GM19438 (cell line): ENCODE results near the gene DTX1.
"Not testable (repeated sequence)": the region's sequence is repeated elsewhere in the genome, so short reads cannot be mapped to it uniquely, and the experiment has no call there.

Experiments used
- ATAC-seq: cut with Tn5 transposase; IDR thresholded peaks from one replicate; pipeline ENCODE4 v1.9.1; 2021; ENCODE audit warnings: low read depth; ENCODE audit not compliant: unreplicated experiment

DTX1 gene

GRCh38 chr12:113134521-113134951 lies 78.0 kb downstream of the DTX1 start:
- no peak for ATAC-seq

- ATAC-seq = no peak
Observed at GRCh38 chr12:113135178-113136127, 78.9 kb downstream of the DTX1 start, which contains the start of gene RASAL1. TSS of gene RASAL1 (minus strand) at chr12:113135761. CDS start at chr12:113135462, 299 bp downstream.

- no peak for ATAC-seq
Observed at GRCh38 chr12:113136128-113136989, 79.8 kb downstream of the DTX1 start.

DNA sequence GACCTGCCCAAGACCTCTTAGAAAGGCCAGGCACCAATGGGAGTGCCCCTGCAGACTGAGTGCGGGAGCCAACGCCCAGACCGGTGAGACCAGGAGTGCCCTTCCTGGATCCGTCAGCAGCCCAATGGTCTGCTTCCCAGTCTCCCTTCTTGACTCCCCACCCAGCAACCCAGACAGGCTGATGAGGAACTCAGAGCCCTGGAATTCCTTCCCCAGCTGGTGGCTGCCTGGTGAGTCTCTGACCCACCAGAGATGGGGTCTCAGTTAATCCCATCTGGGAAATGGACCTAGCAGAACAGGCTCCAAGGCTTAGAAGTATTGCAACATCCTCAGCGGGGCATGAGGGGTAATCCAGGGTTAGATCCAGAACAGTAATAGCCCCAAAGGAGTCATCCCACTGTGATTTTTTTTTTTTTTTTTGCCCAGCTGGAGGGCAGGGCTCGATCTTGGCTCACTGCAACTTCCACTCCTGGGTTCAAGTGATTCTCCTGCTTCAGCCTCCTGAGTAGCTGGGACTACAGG lies 80.5 kb downstream of the DTX1 start:
- ATAC-seq = no peak

DNA sequence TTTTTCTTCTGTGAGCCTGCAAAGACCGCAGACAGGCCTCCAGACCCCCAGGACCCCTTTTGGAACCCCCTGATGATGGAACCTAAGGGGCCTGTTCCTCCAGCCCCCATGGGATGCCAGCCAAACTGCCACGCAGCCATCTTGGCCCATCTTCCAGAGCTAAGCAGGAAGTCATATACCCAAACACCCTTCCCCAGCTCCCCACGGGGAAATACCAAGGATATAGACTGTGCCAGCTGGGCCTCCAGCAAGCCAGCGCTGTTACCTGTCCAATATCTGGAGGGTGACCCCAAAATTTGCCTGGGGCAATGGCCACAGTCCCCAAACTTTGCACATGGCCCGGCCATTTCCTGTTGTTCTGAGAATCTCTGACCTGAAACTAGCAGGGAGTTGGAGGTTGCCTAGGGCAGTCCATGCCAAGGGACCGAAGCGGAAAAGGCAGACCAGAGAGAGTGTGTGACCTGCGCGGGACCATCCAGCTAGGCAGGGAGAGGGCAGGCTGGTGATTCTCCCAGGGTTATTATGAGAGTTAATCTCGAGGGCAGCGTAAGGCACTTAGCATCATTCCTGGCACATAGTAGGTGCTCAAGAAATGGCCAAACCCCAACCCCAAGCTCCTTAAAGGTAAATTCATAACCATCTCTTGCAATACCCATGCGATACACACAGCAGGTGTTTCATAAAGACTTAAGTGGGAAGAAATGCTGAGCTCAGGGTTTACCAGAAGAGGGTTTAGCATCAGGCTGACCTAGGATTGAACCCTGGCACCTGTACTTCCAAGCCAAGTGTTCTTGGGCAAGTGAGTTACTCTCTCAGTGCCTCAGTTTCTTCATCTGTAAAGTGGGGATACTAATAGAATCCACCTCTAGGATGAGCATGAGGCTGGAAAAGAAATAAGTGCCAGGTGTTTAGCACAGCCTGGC lies 81.6 kb downstream of the DTX1 start:
- ATAC-seq = no peak

GRCh38 chr12:113138826-113139225 lies 82.3 kb downstream of the DTX1 start:
- ATAC-seq = no peak

DNA sequence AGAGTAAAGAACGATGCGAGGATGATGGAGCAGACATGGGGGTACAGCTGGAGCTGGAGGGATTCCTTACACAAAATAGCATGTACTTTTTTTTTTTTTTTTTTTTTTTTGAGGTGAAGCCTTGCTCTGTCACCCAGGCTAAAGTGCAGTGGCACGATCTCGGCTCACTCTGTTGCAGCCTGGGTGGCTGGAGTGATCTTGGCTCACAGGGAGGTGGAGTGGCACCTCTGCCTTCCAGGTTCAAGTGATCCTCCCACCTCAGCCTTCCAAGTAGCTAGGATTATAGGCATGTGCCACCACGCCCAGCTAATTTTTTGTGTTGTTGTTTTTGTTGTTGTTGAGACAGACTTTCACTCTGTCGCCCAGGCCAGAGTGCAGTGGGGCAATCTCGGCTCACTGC lies 84.2 kb downstream of the DTX1 start:
- ATAC-seq = no peak

DNA sequence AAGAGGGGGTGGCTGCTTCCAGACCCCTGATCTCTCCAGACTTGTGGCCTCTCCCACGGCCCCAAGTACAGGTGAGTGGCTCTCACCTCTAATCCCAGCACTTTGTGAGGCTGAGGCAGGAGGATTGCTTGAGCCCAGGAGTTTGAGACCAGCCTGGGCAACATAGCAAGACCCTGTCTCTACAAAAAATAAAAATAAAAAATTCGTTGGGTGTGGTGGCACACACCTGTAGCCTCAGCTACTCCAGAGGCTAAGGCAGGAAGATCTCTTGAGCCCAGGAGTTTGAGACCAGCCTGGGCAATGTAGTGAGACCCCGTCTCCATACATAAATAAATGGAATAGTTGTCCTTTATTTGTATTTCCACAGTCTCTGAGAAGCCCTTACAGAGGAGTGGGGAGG lies 85.2 kb downstream of the DTX1 start:
- not testable (repeated sequence) for ATAC-seq

DNA sequence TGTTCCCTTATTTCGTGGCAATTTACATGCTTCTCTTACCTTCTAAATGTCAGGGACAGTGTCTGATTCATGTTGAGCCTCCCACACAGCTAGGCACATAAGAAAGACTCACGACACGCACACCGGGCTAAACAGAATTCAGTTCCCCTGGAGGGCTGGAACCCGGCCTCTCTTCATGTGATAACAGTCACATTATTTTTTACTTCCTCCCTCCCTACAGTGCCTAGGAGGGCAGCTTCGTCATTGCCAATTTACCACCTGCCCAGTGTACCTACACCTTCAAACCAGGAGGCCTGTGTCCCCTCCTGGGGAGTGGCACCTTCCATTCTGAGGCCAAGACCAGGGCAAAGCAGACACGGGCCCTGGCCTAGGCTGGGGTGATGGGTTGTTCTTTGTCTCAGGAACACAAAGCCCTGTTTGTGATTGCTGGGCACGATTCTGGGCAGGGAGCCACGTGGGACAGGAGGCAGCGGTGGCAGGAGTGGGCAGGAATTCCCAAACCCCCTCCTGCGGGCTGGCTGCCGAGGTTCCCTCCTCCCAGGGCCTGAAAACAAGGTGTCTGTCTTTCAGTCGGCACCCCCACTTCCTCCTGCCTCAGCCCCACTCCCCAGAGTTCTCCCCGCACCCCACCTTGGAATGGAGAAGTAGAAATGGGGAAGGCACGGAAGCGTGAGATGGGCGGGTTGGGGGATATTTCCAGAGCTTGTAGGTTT lies 85.8 kb downstream of the DTX1 start:
- no peak for ATAC-seq

DNA sequence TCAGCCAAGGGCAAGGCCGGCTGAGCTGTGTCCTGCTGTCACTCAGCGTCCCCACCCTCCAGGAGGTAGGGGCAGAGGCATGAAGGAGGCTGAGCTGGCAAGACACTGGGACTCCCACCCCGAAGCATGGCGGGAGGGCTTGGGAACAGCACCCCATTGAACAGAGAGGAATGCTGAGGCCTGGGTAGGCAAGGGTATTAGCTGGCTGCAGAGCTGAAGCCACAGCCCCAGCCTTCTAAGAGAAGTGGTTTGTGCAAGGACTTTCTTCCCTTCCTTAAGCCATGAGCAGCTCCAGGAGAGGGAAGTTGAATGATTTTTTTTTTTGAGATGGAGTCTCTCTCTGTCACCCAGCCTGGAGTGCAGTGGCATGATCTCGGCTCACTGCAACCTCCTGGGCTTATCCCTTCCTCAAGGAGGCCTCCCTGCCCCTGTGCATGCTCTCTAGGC lies 86.4 kb downstream of the DTX1 start:
- no peak for ATAC-seq

DNA sequence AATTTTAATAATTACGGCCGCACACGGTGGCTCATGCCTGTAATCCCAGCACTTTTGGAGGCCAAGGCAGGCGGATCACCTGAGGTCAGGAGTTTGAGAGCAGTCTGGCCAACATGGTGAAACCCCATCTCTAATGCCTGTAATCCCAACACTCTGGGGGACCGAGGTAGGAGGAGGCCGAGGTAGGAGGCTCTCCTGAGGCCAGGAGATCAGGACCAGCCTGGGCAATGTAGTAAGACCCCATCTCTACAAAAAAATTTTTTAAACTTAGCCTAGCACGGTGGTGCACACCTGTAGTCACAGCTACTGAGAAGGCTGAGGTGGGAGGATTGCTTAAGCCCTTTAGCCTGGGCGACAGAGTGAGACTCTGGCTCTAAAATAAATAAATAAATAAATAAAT lies 87.4 kb downstream of the DTX1 start:
- ATAC-seq = no peak

DNA sequence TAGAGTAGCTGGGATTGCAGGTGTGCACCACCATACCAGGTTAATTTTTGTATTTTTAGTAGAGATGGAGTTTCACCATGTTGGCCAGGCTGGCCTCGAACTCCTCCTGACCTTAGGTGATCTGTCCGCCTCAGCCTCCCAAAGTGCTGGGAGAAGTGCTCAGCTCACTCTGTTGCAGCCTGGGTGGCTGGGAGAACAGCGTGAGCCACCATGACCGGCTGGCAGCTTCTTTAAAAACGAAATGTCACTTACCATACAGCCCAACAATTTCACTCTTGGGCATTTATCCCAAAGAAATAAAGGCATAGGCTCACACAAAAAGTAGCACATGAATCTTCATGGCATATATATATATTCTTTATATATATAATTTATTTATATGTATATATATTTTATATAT lies 88.3 kb downstream of the DTX1 start:
- no peak for ATAC-seq

- no peak for ATAC-seq
Observed at GRCh38 chr12:113145720-113146551, 89.4 kb downstream of the DTX1 start.

DNA sequence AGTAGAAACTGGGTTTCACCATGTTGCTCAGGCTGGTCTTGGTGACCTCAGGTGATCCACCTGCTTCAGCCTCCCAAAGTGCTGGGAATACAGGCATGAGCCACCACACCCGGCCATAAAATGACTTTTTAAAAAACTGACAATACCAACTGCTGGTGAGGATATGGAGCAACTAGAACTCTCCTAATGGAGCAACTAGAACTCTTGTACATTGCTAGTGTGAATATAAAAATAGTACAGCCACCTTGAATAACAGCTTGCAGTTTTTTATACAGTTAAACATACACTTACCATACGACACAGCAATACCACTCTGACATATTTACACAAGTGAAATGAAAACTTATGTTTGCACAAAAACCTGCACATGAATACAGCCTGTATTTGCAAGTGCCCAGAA lies 90.5 kb downstream of the DTX1 start:
- ATAC-seq = no peak
